RPMI7951 (cell line): ENCODE data around the gene C19orf81. TPM values are rescaled to one million over a fixed set of nuclear protein-coding genes. Genes with fewer than 3 reads are reported as not detected.
A peak's percentile ranks its signal among the peaks of the same experiment; 100 is the strongest.

Source experiments
- DNase-seq: peaks from one replicate; pipeline ENCODE4 v3.0.0-alpha.2; 2012; ENCODE audit warnings: low read depth
- total RNA-seq: library from RNA; depleted of rRNA; stranded (reverse); fragments of >200 nt; shearing (Covaris generic); gene quantifications from 2 replicates; pipeline ENCODE4 v1.2.3, GENCODE V29; 2014

The C19orf81 gene
- total RNA-seq, 1 experiment from 2014 or later, result not detected

DNA sequence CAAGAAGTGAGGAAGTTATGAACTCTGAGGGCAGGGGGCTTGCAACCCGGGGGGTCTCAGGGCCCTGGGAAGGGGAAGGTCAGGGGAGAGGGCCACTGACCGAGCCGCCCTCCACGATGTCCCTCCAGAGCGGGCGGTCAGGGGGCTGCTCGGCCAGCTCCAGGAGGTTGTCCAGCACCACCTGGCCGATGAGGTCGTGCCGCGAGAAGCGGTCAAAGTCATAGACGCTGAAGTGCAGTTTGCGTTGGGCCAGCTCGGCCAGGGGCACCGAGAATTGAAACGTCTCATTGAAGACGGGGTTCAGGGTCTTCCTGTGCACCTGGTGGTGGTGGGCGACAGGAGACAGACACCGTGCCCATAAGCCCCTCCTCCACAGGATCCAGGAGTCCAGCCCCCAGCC is 20.1 kb upstream of the C19orf81 start:
- no peak for DNase-seq

DNA sequence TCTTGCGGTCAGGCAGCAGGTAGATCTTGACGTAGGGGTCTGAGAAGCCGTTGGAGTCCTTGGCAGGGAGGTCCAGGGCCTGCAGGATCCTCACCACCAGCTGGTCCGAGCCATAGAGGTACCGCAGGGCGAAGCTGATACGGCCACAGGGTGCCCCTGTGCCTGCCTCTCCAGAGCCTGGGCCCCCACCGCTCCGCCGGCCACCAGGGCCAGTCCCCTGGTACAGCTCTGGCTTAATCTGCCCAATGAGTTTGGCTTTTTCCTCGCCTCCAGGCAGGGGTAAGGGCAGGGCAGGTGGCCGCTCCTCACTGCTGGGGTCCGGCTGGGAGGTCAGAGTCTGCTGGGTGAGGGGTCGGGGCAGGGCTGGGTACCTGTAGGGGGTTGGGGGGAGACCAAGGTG is 19.4 kb upstream of the C19orf81 start:
- no peak for DNase-seq

- DNase-seq, result no peak
Observed at GRCh38 chr19:50632151-50632835, 17.0 kb upstream of the C19orf81 start.

- DNase-seq, result no peak
Observed at GRCh38 chr19:50633359-50633758, 15.9 kb upstream of the C19orf81 start.

DNA sequence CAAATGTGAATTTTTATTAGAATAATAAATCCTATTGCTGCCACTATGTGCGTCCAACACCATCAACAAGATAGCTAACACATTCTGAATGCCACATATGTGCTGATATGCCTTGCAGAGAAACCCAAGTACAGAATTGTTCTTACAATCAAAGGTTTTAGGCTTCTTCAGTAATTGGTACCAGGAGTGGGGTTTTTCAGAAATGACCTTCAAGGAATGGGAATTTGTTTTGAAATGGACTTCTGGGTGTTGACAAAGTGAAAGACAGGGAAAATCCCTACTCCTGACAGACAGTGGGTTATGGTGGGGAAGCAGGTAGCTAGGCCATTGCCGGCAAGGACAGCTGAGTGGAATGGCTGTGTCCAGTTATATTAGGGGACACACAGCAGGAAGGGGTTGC is 15.3 kb upstream of the C19orf81 start:
- no peak for DNase-seq

DNA sequence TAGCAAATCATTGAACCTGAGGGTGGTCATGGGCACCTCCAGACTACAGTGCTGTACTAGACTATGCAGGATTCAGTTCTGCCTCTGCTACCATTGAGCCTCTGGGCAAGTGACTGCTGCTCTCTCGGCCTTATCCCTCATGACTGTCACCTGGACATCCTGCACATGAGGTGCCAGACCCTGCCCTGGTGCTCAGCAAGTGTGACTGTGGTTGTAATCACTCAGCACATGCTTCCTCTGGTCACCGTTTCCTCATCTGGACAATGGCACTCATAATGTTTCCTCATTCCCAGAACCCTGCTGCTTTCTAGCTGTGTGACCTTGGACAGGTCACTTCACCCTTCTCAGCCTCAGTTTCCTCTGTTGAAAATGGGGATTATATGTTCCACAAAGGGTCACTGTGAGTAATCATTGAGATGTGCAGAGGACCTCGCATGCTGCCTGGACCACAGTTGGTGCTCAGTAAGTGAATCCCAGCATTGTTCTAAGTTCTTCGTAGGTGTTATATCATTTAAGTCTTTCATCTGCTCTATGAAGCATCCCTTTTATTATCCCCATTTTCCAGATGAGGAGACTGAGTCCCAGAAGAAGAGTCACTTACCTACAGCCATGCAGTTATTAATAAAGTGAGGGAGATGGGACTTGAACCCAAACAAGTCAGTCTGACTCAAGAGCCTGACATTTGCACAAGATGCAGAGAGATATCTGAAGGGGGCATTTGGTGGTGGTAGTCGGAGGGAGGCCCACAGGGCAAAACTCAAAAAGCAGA is 12.7 kb upstream of the C19orf81 start:
- DNase-seq, result no peak

DNA sequence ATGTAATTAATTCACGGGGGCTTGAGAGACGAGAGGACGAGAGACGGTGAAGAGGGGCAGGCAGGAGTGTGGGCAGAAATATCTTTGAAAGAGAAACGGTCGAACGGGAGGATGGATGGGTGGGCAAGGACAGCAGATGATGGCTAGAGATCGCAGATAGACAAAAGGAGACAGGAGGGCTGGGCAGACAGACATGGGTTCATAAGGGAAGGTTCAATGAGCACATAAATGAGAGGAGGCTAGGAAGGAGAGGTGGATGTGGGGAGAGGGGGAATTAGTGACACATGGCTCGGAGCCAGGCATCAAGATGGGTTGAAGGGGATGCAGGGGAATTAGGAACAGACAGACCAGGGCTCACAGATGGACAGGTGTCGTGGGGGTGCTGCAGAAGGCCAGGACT is 10.6 kb upstream of the C19orf81 start:
- no peak for DNase-seq

- DNase-seq, result peak; percentile 21
Observed at GRCh38 chr19:50639121-50640112, 9.8 kb upstream of the C19orf81 start, which contains the start of gene SYT3. Gene SYT3 (minus strand): TSS chr19:50639881. CDS start chr19:50637411, 2,470 bp downstream.

DNA sequence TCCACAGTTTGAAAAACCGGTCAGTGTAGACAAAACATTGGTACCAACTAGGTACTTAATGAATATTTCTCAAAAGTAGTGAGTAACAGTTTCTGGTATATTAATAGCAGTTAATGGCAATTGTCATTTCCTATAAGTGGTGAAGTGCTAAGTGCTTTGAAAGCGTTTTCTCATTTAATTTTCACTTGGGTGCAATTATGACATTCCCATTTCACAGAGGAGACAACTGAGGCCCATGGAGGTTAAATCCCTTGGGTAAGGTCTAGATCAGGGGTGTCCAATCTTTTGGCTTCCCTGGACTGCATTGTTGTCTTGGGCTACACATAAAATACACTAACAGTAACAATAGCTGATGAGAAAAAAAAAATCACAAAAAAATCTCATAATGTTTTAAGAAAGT is 8.9 kb upstream of the C19orf81 start:
- no peak for DNase-seq

GRCh38 chr19:50644315-50644915 is 4.8 kb upstream of the C19orf81 start:
- DNase-seq, result no peak

DNA sequence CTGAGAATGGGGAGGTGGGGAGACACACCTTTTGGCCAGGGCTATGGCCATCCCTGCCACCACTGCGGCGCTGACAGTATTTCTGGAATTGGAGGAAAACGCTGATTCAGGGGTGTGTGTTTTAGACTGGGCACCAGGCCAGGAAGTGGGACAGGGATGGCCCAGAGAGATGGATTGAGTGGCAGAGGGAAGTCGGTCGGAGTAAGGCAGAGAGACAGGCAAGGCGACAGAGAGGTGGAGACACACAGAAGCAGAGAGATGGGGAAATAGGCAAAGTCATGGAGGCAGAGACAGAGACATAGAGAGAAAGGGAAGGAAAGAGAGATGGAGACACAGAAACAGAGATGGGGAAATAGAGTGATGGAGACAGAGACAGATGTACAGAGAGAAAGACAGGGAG is 4.1 kb upstream of the C19orf81 start:
- no peak for DNase-seq

GRCh38 chr19:50646074-50646807 is 3.0 kb upstream of the C19orf81 start:
- peak; percentile 77 for DNase-seq

- no peak for DNase-seq
Observed at GRCh38 chr19:50647879-50648615, 1.2 kb upstream of the C19orf81 start.

DNA sequence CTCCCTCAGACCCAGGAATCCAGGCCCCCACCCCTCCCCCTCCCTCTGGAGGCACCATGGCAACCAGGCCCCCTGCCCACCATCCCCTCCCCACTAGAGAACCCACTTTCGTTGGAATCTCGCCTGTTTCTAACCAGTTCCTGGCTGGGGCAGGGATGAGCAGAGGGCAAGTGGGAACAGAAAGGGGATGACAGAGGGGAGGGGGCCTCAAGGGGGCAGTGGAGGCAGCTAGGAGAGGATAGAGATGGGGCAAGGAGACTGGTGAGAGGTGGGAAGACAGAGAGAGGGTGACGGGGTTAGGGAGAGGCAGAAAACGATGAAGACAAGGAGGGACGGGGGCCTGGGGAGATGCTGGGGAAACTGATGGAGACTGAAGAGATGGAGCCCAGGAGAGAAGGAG is 586 bp upstream of the C19orf81 start:
- DNase-seq, result no peak

- DNase-seq, result no peak
Observed at GRCh38 chr19:50651174-50651573, 1.9 kb downstream of the C19orf81 start.

GRCh38 chr19:50652722-50653121 is 3.5 kb downstream of the C19orf81 start:
- DNase-seq, result no peak

DNA sequence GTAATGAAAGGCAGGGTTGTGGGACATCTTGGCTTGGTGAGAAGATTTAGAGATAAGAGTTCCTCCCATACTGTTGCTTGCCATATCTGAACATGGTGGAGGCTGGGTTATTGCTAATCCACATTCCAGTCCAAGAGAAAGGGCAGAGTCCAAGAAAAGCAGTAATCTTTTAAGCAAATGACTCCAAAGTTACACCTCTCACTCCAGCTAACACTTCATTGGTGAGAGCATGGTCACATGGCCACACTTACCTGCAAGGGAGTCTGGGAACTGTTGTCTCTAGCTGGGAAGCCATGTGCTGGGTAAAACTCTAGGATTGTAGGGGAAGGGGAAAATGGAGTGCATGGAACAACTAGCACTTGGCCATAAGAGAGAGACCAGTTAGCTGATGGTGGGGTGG is 5.6 kb downstream of the C19orf81 start:
- DNase-seq, result no peak

DNA sequence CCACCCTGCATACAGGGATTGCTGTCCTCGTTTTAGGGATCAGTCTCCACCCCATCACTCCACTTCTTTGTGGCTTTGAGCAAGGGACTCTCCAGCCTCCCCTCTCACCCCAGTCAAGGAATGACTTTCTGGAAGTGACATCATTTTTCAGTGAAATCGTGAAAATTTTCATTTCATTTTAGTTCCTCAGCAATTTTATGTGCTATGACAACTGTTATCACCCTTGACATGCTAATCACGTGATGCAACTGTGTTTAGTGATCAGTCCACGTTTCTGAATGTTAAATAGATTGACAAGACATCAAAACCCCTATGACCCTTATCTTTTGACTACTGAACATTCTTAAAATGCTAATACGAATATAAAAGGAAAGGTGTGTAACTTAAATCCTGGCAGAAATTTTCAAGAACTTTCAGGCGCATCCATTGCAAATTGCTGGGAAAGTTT is 8.0 kb downstream of the C19orf81 start:
- DNase-seq, result no peak

DNA sequence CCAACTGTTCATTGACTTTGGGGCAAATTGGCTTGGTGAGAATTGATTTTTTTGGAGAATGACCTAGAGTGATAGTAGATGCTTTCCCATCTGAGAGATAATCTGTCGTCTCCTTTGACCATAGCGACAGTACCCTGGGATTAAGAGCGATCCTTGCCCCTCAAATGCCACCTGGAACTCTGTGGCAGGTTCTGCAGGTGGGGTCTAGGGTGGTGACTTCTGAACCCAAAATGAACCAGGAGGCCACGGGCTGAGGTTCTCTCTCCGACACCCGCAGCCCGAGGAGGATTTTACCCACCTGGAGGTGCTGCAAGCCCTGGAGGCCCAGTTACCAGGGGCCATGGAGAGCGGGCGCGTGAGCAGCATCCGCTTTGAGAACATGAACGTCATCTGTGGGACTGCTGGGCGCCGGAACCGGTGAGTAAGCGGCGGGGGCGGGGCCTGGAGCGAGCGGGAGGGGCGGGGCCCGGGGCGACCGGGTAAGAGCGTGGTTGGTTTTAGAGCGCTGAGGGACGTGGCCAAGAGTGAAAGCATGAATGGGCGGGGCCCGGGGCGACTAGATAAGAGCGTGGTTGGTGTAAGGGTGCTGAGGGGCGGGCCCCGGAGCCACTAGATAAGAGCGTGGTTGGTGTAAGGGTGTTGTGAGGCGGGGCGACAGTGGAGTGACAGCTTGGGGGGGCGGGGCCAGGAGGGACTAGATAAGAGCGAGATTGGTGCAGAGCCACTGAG is 8.6 kb downstream of the C19orf81 start:
- peak; percentile 99 for DNase-seq
